ENCODE results near the gene AFF3. TPM values are rescaled to one million over a fixed set of nuclear protein-coding genes. Genes with fewer than 3 reads are reported as not detected.

The AFF3 gene
- total and polyA plus RNA-seq, 10 donors = 6.0 to 92.2 (median 64.0) TPM

DNA sequence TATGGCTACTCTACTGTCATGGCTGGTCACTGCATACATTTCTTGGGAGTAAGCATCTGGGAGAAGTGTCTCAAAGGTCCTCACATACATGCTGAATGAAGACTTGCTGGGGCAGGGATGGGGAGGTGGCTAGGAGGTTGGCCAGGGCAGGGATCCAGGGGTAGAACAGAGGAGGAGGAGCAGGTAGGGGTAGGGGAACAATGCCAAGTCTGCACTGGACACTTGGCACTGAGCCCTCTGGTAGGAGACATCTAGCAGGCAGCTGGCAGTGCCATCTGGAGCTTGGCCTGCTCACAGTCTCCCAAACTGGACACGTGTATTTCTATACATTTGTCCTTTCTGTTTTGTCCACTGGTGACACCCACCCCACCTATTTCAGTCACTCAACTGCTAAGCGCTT lies 589.9 kb downstream of the AFF3 start:
- no peak for TF ChIP-seq POLR2A (IDR thresholded peaks at IDR 0.05)
- TF ChIP-seq POLR2AphosphoS5 (IDR thresholded peaks at IDR 0.05) = no peak
- TF ChIP-seq, protein P1, sequence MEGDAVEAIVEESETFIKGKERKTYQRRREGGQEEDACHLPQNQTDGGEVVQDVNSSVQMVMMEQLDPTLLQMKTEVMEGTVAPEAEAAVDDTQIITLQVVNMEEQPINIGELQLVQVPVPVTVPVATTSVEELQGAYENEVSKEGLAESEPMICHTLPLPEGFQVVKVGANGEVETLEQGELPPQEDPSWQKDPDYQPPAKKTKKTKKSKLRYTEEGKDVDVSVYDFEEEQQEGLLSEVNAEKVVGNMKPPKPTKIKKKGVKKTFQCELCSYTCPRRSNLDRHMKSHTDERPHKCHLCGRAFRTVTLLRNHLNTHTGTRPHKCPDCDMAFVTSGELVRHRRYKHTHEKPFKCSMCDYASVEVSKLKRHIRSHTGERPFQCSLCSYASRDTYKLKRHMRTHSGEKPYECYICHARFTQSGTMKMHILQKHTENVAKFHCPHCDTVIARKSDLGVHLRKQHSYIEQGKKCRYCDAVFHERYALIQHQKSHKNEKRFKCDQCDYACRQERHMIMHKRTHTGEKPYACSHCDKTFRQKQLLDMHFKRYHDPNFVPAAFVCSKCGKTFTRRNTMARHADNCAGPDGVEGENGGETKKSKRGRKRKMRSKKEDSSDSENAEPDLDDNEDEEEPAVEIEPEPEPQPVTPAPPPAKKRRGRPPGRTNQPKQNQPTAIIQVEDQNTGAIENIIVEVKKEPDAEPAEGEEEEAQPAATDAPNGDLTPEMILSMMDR (IDR thresholded peaks at IDR 0.05 in 8 of 11, conservative IDR thresholded peaks at IDR 0.05 in 3 of 11) = no peak
- Histone ChIP-seq H3K36me3 (peaks cover 0 to 96% (median 28%) of the 10 kb centered on the region in 6 donors), H3K27me3 (replicated peaks in 1 of 7) (no peaks in the 10 kb centered on the region), H3K4me3 (no peak overlapping the region), H3K27ac (no peak overlapping the region), H3K9me3 (no peaks in the 10 kb centered on the region), H3K4me1 (peaks cover 0 to 17% (median 2%) of the 10 kb centered on the region in 6 donors)
- 91 to 95% (median 93%) methylated on average over 2 of the region's 2 CpGs for WGBS, 5 donors
- intact Hi-C loops (cut with DNase I; ENCODE audit: low total_unique reads) = no loop called here
- no peak for DNase-seq

DNA sequence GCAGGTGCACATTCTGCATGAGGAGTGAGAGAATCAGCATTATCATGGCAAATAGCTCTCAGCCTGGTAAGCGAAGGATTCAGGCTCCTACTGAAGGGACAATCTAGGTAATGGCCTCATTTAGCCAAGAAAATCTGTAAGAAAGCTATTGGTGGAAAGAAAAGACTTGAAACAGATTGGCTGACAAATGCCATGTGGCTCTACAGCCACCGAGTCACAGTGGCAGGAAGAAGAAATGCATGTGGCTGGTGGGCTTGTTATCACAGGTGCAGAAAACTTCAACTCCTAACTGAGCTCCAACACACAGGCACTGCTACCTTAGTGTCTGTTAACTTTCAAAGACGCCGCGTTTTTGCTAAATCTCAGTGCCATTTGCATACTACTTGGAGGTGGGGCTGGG lies 592.0 kb downstream of the AFF3 start:
- Histone ChIP-seq H3K9me3 (no peaks in the 10 kb centered on the region), H3K4me1 (peaks cover 0 to 11% (median 2%) of the 10 kb centered on the region in 6 donors), H3K4me3 (no peak overlapping the region), H3K27me3 (replicated peaks in 1 of 7) (no peaks in the 10 kb centered on the region), H3K27ac (no peak overlapping the region), H3K36me3 (peaks cover 0 to 88% (median 24%) of the 10 kb centered on the region in 6 donors)
- TF ChIP-seq, protein P1 (IDR thresholded peaks at IDR 0.05 in 8 of 11, conservative IDR thresholded peaks at IDR 0.05 in 3 of 11) = no peak
- TF ChIP-seq POLR2A (IDR thresholded peaks at IDR 0.05) = no peak
- TF ChIP-seq POLR2AphosphoS5 (IDR thresholded peaks at IDR 0.05) = no peak
- DNase-seq = no peak
- intact Hi-C loops (cut with DNase I; ENCODE audit: low total_unique reads) = no loop called here
- 80 to 92% (median 89%) methylated on average over 5 of the region's 5 CpGs for WGBS, 5 donors

DNA sequence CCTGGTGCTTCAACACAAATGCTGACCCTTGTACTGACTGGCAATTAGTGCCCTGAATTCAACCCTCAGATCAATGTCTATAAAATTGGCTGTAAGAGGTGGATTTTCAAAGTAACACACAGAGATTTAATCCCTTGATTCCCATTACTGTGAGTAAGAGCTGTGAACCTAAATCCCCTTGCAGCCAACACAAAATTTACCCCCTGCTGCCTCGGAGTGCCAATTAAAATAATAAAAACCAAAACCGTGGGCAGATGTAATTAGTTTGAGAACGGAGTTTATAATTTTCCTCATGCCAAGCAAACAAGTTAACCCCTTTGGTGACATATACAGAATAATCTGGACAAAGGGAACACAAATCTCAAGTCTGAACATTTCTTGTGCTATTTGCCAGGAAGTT lies 596.8 kb downstream of the AFF3 start:
- WGBS, 5 donors = 70 to 84% (median 83%) methylated on average over 3 of the region's 3 CpGs
- Histone ChIP-seq H3K4me3 (no peak overlapping the region), H3K27ac (no peak overlapping the region), H3K36me3 (peaks cover 0 to 43% (median 7%) of the 10 kb centered on the region in 6 donors), H3K9me3 (no peaks in the 10 kb centered on the region), H3K4me1 (no peaks in the 10 kb centered on the region), H3K27me3 (replicated peaks in 1 of 7) (no peaks in the 10 kb centered on the region)
- no peak for DNase-seq
- TF ChIP-seq, protein P1 (IDR thresholded peaks at IDR 0.05 in 8 of 11, conservative IDR thresholded peaks at IDR 0.05 in 3 of 11) = no peak
- no peak for TF ChIP-seq POLR2AphosphoS5 (IDR thresholded peaks at IDR 0.05)
- intact Hi-C loops (cut with DNase I; ENCODE audit: low total_unique reads) = no loop called here

GRCh38 chr2:99545066-99545465 lies 597.3 kb downstream of the AFF3 start:
- Histone ChIP-seq H3K4me3 (no peak overlapping the region), H3K27me3 (replicated peaks in 1 of 7) (peaks cover 0 to 3% (median 0%) of the 10 kb centered on the region in 7 donors), H3K27ac (no peak overlapping the region), H3K4me1 (no peaks in the 10 kb centered on the region), H3K36me3 (peaks cover 0 to 37% (median 2%) of the 10 kb centered on the region in 6 donors), H3K9me3 (no peaks in the 10 kb centered on the region)
- no peak for DNase-seq
- TF ChIP-seq, protein P1 (IDR thresholded peaks at IDR 0.05 in 8 of 11, conservative IDR thresholded peaks at IDR 0.05 in 3 of 11) = no peak
- TF ChIP-seq POLR2A (IDR thresholded peaks at IDR 0.05) (no peak), POLR2AphosphoS5 (IDR thresholded peaks at IDR 0.05) (no peak)
- intact Hi-C loops (cut with DNase I; ENCODE audit: low total_unique reads) = no loop called here
- 74 to 94% (median 84%) methylated on average over 1 of the region's 1 CpG for WGBS, 5 donors

All from spleen (tissue), 11 donors.